Fibroblast of lung (primary cell): Measurements from ENCODE around the gene AGBL3.

Experiments used
- CTCF ChIP-seq, 2 donors: IDR thresholded peaks in 1 of 2; conservative IDR thresholded peaks in 1 of 2; 1 replicate in 1 of 2; 2 replicates in 1 of 2; pipeline ENCODE4 v1.5.1; 2011 to 2012; ENCODE audit warnings: low read length in 2 of 2, control low read depth in 1 of 2, inconsistent platforms in 1 of 2, low read depth in 1 of 2, mild to moderate bottlenecking in 1 of 2
- EZH2 ChIP-seq: IDR thresholded peaks from 2 replicates; pipeline ENCODE4 v1.5.1; 2012; ENCODE audit warnings: low read length, control low read depth, mild to moderate bottlenecking; ENCODE audit errors: missing control alignments

GRCh38 chr7:135164357-135165061, 178.2 kb downstream of the AGBL3 start:
- TF ChIP-seq CTCF (conservative IDR thresholded peaks at IDR 0.05 in 1 of 2, IDR thresholded peaks at IDR 0.05 in 1 of 2; ENCODE audit: low read depth in 1 of 2, low read length in 2 of 2) (no peak), EZH2 (no peak)
